Measurements from ENCODE around the gene HMG20A.

DNA sequence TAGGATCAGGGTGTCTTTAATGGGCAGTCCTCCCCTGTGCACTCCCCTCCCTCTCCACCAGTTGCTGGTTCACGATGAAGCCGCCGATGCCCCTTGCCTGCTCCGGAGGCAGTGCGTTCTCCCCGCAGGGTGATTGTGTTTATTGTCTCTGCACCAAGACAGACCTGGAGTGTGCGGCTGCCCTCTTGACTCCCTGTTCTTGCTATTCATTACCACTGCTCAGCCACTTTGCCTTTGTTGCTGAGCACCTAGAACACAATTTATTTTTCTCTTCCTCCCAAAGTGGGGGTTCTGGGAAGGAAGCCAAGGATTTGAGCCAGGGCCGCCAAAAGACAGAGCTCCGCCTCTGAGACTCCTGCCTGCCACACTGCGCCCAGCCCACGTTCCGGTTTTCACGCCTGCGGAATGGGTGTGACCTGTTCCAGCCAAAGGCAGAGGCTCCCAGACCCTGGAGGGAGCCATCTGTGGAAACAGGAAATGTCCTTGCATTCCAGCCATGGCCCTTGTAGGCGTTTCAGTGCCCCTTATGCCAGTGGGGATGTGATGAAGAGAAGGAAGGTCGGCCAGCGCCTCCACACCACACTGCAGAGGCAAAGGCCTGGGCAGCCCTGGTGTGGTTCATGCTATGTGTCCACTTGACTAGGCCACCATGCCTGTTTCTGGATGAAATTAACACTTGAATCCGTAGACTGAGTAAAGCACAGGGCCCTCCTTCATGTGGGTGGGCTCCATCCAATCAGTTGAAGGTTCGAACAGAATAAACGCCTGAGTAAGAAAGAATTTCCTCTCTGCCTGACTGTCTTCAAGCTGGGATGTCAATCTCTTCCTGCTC, 85.8 kb downstream of the HMG20A start:
- TF ChIP-seq, protein P1, sequence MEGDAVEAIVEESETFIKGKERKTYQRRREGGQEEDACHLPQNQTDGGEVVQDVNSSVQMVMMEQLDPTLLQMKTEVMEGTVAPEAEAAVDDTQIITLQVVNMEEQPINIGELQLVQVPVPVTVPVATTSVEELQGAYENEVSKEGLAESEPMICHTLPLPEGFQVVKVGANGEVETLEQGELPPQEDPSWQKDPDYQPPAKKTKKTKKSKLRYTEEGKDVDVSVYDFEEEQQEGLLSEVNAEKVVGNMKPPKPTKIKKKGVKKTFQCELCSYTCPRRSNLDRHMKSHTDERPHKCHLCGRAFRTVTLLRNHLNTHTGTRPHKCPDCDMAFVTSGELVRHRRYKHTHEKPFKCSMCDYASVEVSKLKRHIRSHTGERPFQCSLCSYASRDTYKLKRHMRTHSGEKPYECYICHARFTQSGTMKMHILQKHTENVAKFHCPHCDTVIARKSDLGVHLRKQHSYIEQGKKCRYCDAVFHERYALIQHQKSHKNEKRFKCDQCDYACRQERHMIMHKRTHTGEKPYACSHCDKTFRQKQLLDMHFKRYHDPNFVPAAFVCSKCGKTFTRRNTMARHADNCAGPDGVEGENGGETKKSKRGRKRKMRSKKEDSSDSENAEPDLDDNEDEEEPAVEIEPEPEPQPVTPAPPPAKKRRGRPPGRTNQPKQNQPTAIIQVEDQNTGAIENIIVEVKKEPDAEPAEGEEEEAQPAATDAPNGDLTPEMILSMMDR (IDR thresholded peaks at IDR 0.05; ENCODE audit: poor library complexity, severe bottlenecking) = no peak
- no peak for TF ChIP-seq EP300 (conservative IDR thresholded peaks at IDR 0.05; ENCODE audit: poor library complexity, severe bottlenecking)
- TF ChIP-seq, protein P2, sequence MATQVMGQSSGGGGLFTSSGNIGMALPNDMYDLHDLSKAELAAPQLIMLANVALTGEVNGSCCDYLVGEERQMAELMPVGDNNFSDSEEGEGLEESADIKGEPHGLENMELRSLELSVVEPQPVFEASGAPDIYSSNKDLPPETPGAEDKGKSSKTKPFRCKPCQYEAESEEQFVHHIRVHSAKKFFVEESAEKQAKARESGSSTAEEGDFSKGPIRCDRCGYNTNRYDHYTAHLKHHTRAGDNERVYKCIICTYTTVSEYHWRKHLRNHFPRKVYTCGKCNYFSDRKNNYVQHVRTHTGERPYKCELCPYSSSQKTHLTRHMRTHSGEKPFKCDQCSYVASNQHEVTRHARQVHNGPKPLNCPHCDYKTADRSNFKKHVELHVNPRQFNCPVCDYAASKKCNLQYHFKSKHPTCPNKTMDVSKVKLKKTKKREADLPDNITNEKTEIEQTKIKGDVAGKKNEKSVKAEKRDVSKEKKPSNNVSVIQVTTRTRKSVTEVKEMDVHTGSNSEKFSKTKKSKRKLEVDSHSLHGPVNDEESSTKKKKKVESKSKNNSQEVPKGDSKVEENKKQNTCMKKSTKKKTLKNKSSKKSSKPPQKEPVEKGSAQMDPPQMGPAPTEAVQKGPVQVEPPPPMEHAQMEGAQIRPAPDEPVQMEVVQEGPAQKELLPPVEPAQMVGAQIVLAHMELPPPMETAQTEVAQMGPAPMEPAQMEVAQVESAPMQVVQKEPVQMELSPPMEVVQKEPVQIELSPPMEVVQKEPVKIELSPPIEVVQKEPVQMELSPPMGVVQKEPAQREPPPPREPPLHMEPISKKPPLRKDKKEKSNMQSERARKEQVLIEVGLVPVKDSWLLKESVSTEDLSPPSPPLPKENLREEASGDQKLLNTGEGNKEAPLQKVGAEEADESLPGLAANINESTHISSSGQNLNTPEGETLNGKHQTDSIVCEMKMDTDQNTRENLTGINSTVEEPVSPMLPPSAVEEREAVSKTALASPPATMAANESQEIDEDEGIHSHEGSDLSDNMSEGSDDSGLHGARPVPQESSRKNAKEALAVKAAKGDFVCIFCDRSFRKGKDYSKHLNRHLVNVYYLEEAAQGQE (IDR thresholded peaks at IDR 0.05; ENCODE audit: borderline replicate concordance) = no peak
